ENCODE data around the gene RAPGEF6. TPM values are rescaled to one million over a fixed set of nuclear protein-coding genes. Genes with fewer than 3 reads are reported as not detected.

Gene RAPGEF6
- total RNA-seq, 1 experiment from 2014 or later: 17.4 TPM

GRCh38 chr5:131459216-131459615, 175.8 kb downstream of the RAPGEF6 start:
- intact Hi-C loops (cut with micrococcal nuclease; ENCODE audit: unreplicated experiment): no loop called here

GRCh38 chr5:131457193-131457592, 177.8 kb downstream of the RAPGEF6 start:
- CTCF ChIA-PET: no interaction called here
- BruUV-seq (replicated peaks): no TSS peak
- peaks cover 20% of the 10 kb centered on the region for H3K36me3 Mint-ChIP-seq (ENCODE audit: insufficient read depth, unreplicated experiment)
- Histone ChIP-seq H3K4me3 (ENCODE audit: low read depth, low read length) (no peak overlapping the region), H3K27me3 (replicated peaks; ENCODE audit: control insufficient read depth, insufficient read depth, low read length) (no peaks in the 10 kb centered on the region), H3K9me3 (no peaks in the 10 kb centered on the region), H3K36me3 (ENCODE audit: control insufficient read depth, insufficient read depth, low read length) (no peaks in the 10 kb centered on the region), H3K4me1 (peaks cover 7% of the 10 kb centered on the region; the same call in 1 of the 2 replicates)
- intact Hi-C loops (cut with micrococcal nuclease; ENCODE audit: unreplicated experiment): no loop called here
- H3K27ac Mint-ChIP-seq (ENCODE audit: unreplicated experiment): no peak overlapping the region
- H3K27me3 Mint-ChIP-seq (ENCODE audit: insufficient read depth, unreplicated experiment): no peaks in the 10 kb centered on the region
- no peak for DNase-seq
- peaks cover 17% of the 10 kb centered on the region for H3K4me1 Mint-ChIP-seq (ENCODE audit: low read depth, unreplicated experiment)
- no peaks in the 10 kb centered on the region for H3K9me3 Mint-ChIP-seq (ENCODE audit: unreplicated experiment)
- H3K4me3 Mint-ChIP-seq (ENCODE audit: unreplicated experiment): no peak overlapping the region
- POLR2A ChIA-PET: no interaction called here
- no peak for TF ChIP-seq CTCF (IDR thresholded peaks at IDR 0.05; ENCODE audit: insufficient read depth in 1 of 2, low read depth in 1 of 2, low read length in 1 of 2, severe bottlenecking in 1 of 2, unreplicated experiment in 1 of 2)

More at GRCh38 chr5:131459216-131459615, 175.8 kb downstream of the RAPGEF6 start:
- ChIA-PET CTCF (no interaction called here), POLR2A (no interaction called here)
- no peak overlapping the region for H3K4me3 ChIP-seq (ENCODE audit: low read depth, low read length)
- no TSS peak for BruUV-seq (replicated peaks)
- H3K36me3 ChIP-seq (ENCODE audit: control insufficient read depth, insufficient read depth, low read length): no peaks in the 10 kb centered on the region
- H3K27ac Mint-ChIP-seq (ENCODE audit: unreplicated experiment): no peak overlapping the region
- peaks cover 11% of the 10 kb centered on the region for H3K4me1 Mint-ChIP-seq (ENCODE audit: low read depth, unreplicated experiment)
- H3K9me3 ChIP-seq: no peaks in the 10 kb centered on the region
- no peak overlapping the region for H3K4me3 Mint-ChIP-seq (ENCODE audit: unreplicated experiment)
- peaks cover 29% of the 10 kb centered on the region for H3K36me3 Mint-ChIP-seq (ENCODE audit: insufficient read depth, unreplicated experiment)
- no peaks in the 10 kb centered on the region for H3K9me3 Mint-ChIP-seq (ENCODE audit: unreplicated experiment)
- no peak for TF ChIP-seq CTCF (IDR thresholded peaks at IDR 0.05; ENCODE audit: insufficient read depth in 1 of 2, low read depth in 1 of 2, low read length in 1 of 2, severe bottlenecking in 1 of 2, unreplicated experiment in 1 of 2)
- no peaks in the 10 kb centered on the region for H3K27me3 ChIP-seq (replicated peaks; ENCODE audit: control insufficient read depth, insufficient read depth, low read length)
- H3K27me3 Mint-ChIP-seq (ENCODE audit: insufficient read depth, unreplicated experiment): no peaks in the 10 kb centered on the region
- H3K4me1 ChIP-seq: peaks cover 4% of the 10 kb centered on the region; the same call in 1 of the 2 replicates
- DNase-seq: no peak

GRCh38 chr5:131450941-131451340, 184.1 kb downstream of the RAPGEF6 start:
- Histone ChIP-seq H3K27me3 (replicated peaks; ENCODE audit: control insufficient read depth, insufficient read depth, low read length) (no peaks in the 10 kb centered on the region), H3K4me3 (ENCODE audit: low read depth, low read length) (no peak overlapping the region), H3K4me1 (0 out of 2 replicates have a peak, but pooled peaks cover 3% of the 10 kb centered on the region), H3K36me3 (ENCODE audit: control insufficient read depth, insufficient read depth, low read length) (0 out of 2 replicates have a peak, but pooled peaks cover 1% of the 10 kb centered on the region), H3K9me3 (no peaks in the 10 kb centered on the region)
- Mint-ChIP-seq H3K4me3 (ENCODE audit: unreplicated experiment) (no peak overlapping the region), H3K27ac (ENCODE audit: unreplicated experiment) (no peak overlapping the region), H3K4me1 (ENCODE audit: low read depth, unreplicated experiment) (peaks cover 11% of the 10 kb centered on the region), H3K9me3 (ENCODE audit: unreplicated experiment) (no peaks in the 10 kb centered on the region), H3K36me3 (ENCODE audit: insufficient read depth, unreplicated experiment) (peaks cover 20% of the 10 kb centered on the region), H3K27me3 (ENCODE audit: insufficient read depth, unreplicated experiment) (no peaks in the 10 kb centered on the region)
- ChIA-PET CTCF (no interaction called here), POLR2A (no interaction called here)
- no peak for TF ChIP-seq CTCF (IDR thresholded peaks at IDR 0.05; ENCODE audit: insufficient read depth in 1 of 2, low read depth in 1 of 2, low read length in 1 of 2, severe bottlenecking in 1 of 2, unreplicated experiment in 1 of 2)
- intact Hi-C loops (cut with micrococcal nuclease; ENCODE audit: unreplicated experiment): no loop called here
- DNase-seq: no peak
- BruUV-seq (replicated peaks): no TSS peak
